CD4-positive, alpha-beta T cell (primary cell): ENCODE results near the gene ZNF677. TPM values are rescaled to one million over a fixed set of nuclear protein-coding genes. Genes with fewer than 3 reads are reported as not detected.
"Not testable (repeated sequence)": the region's sequence is repeated elsewhere in the genome, so short reads cannot be mapped to it uniquely, and the experiment has no call there.

Source experiments
- ATAC-seq: fragments of 200-7000 bp; cut with Tn5 transposase; one replicate; pipeline ENCODE4 v1.10.0; 2022; ENCODE audit warnings: mild to moderate bottlenecking; ENCODE audit not compliant: poor library complexity
- CTCF ChIA-PET: fragments of 350-600 bp; sonication (Branson Sonifier 250); formaldehyde crosslinking; loops from one replicate; lab custom pipeline; 2021; ENCODE audit warnings: antibody characterized with exemption, inconsistent platforms; lab: Charles Lee
- POLR2A ChIA-PET: fragments of 350-600 bp; sonication (Branson Sonifier 250); formaldehyde crosslinking; loops from one replicate; lab custom pipeline; 2021; ENCODE audit warnings: antibody characterized with exemption, inconsistent platforms; lab: Charles Lee
- DNase-seq, 14 experiments: peaks; one replicate each; pipeline ENCODE4 v3.0.0-alpha.2; 2013 to 2020; ENCODE audit warnings: mixed read lengths in 2 of 14
- H3K27ac ChIP-seq, 2 donors: one replicate each; pipeline versions ENCODE4 v1.5.1 to v1.7.0; 2013; ENCODE audit warnings: low read length in 2 of 2, low read depth in 1 of 2, mild to moderate bottlenecking in 1 of 2
- H3K27me3 ChIP-seq, 2 experiments: 1 replicate in 1 of 2; 2 replicates in 1 of 2; pipeline versions ENCODE4 v1.6.1 to v1.7.0; 2013; ENCODE audit warnings: low read length in 2 of 2, control low read depth in 1 of 2, mild to moderate bottlenecking in 1 of 2, moderate library complexity in 1 of 2; ENCODE audit not compliant: insufficient read depth in 2 of 2, control insufficient read depth in 1 of 2
- H3K36me3 ChIP-seq: one replicate; pipeline ENCODE4 v1.6.1; 2013; ENCODE audit warnings: low read length, control low read depth; ENCODE audit not compliant: insufficient read depth
- H3K4me1 ChIP-seq: one replicate; pipeline ENCODE4 v1.6.1; 2013; ENCODE audit warnings: low read length, control low read depth; ENCODE audit not compliant: insufficient read depth
- H3K4me3 ChIP-seq: one replicate; pipeline ENCODE4 v1.5.1; 2013; ENCODE audit warnings: mild to moderate bottlenecking, low read length, moderate library complexity
- H3K9me3 ChIP-seq, 2 experiments: 1 replicate in 1 of 2; 2 replicates in 1 of 2; pipeline versions ENCODE4 v1.6.1 to v1.7.0; 2013; ENCODE audit warnings: low read length in 2 of 2, mild to moderate bottlenecking in 2 of 2, control low read depth in 1 of 2, moderate library complexity in 1 of 2; ENCODE audit not compliant: control insufficient read depth in 1 of 2, insufficient read depth in 1 of 2
- H3K27ac Mint-ChIP-seq: one replicate; pipeline ENCODE4 v1.8.0; 2020; ENCODE audit warnings: mixed read lengths
- H3K27me3 Mint-ChIP-seq: one replicate; pipeline ENCODE4 v1.8.0; 2021; ENCODE audit warnings: mixed read lengths
- H3K36me3 Mint-ChIP-seq: one replicate; pipeline ENCODE4 v1.8.0; 2021; ENCODE audit warnings: low read depth, mixed read lengths
- H3K4me1 Mint-ChIP-seq: one replicate; pipeline ENCODE4 v1.8.0; 2021; ENCODE audit warnings: low read depth, mixed read lengths
- H3K4me3 Mint-ChIP-seq: one replicate; pipeline ENCODE4 v1.8.0; 2020; ENCODE audit warnings: mild to moderate bottlenecking, mixed read lengths
- H3K9me3 Mint-ChIP-seq: one replicate; pipeline ENCODE4 v1.8.0; 2020; ENCODE audit warnings: mixed read lengths
- intact Hi-C, 2 experiments: fragments of 100-400 bp; cut with DNase I in 1 of 2; cut with micrococcal nuclease in 1 of 2; formaldehyde crosslinking; loops; one replicate each; pipeline versions ENCODE4 v1.15.1 to v1.9.0; 2023 to 2025; cut with DNase I, micrococcal nuclease
- total RNA-seq, 174 experiments: library from RNA in 2 of 174; stranded (reverse) in 2 of 174; gene quantifications; one replicate each; pipeline ENCODE4 v1.2.3 and lab custom pipeline; 2021 to 2026
- TF ChIP-seq, protein P1 (sequence below): fragments of 200-600 bp; IDR thresholded peaks from one replicate; pipeline ENCODE4 v1.8.0; 2022; ENCODE audit warnings: antibody characterized with exemption, mild to moderate bottlenecking

The ZNF677 gene
- total RNA-seq, 2 experiments from 2014 or later: 5.2 to 6.4 TPM

DNA sequence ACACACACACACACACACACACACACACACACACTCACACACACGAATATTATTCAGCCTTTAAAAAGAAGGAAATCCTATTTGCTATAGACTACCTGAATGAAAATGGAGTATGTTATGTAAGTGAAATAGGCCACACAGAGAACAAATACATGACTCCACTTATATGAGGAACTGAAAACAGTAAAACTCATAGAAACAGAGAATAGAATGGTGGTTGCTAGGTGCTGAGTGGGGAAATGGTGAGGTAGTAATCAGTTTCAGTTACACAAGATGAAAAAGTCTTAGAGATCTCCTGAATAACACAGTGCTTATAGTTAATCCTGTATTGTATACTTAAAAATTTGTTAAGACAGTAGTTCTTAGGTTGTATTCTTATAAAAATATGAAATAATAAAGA is 8.2 kb downstream of the ZNF677 start:
- peaks cover 23% of the 10 kb centered on the region for H3K36me3 ChIP-seq
- H3K9me3 ChIP-seq: peaks cover 26 to 69% of the 10 kb centered on the region in 2 experiments
- H3K9me3 Mint-ChIP-seq: peaks cover 25% of the 10 kb centered on the region
- H3K4me3 ChIP-seq: no peak overlapping the region
- H3K27ac ChIP-seq: no peak overlapping the region
- H3K4me1 ChIP-seq: no peaks in the 10 kb centered on the region
- intact Hi-C loops: no loop called here
- CTCF ChIA-PET: interaction anchor here (0.8 kb wide), 1 partner anchor 120 kb away, joined by 3 read pairs; no protein-coding TSS in a partner anchor
- ATAC-seq: no peak
- TF ChIP-seq, protein P1, sequence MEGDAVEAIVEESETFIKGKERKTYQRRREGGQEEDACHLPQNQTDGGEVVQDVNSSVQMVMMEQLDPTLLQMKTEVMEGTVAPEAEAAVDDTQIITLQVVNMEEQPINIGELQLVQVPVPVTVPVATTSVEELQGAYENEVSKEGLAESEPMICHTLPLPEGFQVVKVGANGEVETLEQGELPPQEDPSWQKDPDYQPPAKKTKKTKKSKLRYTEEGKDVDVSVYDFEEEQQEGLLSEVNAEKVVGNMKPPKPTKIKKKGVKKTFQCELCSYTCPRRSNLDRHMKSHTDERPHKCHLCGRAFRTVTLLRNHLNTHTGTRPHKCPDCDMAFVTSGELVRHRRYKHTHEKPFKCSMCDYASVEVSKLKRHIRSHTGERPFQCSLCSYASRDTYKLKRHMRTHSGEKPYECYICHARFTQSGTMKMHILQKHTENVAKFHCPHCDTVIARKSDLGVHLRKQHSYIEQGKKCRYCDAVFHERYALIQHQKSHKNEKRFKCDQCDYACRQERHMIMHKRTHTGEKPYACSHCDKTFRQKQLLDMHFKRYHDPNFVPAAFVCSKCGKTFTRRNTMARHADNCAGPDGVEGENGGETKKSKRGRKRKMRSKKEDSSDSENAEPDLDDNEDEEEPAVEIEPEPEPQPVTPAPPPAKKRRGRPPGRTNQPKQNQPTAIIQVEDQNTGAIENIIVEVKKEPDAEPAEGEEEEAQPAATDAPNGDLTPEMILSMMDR: no peak
- no peaks in the 10 kb centered on the region for H3K27me3 Mint-ChIP-seq
- DNase-seq: no peak
- H3K27me3 ChIP-seq: no peaks in the 10 kb centered on the region
- H3K27ac Mint-ChIP-seq: no peak overlapping the region
- no peaks in the 10 kb centered on the region for H3K4me1 Mint-ChIP-seq
- H3K36me3 Mint-ChIP-seq: peaks cover 94% of the 10 kb centered on the region
- no peak overlapping the region for H3K4me3 Mint-ChIP-seq
- POLR2A ChIA-PET: no interaction called here

DNA sequence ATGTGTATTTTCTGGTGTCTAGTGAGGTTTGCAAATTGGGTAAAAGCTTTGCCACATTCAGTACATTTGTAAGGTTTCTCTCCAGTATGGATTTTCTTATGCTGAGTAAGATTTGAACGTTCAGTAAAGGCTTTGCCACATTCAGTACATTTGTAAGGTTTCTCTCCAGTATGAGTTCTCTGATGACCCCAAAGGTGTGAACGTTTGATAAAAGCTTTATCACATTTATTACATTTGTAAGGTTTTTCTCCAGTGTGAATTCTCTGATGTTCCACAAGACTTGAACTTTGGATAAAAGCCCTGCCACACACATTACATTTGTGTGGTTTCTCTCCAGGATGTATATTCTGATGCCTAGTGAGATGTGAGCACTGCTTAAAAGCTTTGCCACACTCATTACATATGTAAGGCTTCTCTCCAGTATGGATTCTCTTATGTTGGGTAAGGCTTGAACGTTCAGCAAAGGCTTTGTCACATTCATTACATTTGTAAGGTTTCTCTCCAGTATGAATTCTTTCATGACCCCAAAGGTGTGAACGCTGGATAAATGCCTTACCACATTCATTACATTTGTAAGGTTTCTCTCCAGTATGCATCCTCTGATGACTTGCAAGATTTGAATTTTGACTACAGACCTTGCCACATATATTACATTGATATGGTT is 17.4 kb downstream of the ZNF677 start:
- H3K36me3 ChIP-seq: peaks cover 2% of the 10 kb centered on the region
- H3K36me3 Mint-ChIP-seq: peaks cover 86% of the 10 kb centered on the region
- intact Hi-C loops: no loop called here
- H3K9me3 Mint-ChIP-seq: peaks cover 27% of the 10 kb centered on the region
- ATAC-seq: no peak
- peaks cover 43 to 95% of the 10 kb centered on the region in 2 experiments for H3K9me3 ChIP-seq
- no peak for DNase-seq
- no peaks in the 10 kb centered on the region for H3K27me3 Mint-ChIP-seq
- H3K4me1 ChIP-seq: no peaks in the 10 kb centered on the region
- H3K27ac Mint-ChIP-seq: no peak overlapping the region
- no peaks in the 10 kb centered on the region for H3K27me3 ChIP-seq
- no peak overlapping the region for H3K4me3 ChIP-seq
- CTCF ChIA-PET: no interaction called here
- H3K4me1 Mint-ChIP-seq: no peaks in the 10 kb centered on the region
- TF ChIP-seq, protein P1: no peak
- POLR2A ChIA-PET: no interaction called here
- H3K4me3 Mint-ChIP-seq: no peak overlapping the region
- H3K27ac ChIP-seq: no peak overlapping the region

DNA sequence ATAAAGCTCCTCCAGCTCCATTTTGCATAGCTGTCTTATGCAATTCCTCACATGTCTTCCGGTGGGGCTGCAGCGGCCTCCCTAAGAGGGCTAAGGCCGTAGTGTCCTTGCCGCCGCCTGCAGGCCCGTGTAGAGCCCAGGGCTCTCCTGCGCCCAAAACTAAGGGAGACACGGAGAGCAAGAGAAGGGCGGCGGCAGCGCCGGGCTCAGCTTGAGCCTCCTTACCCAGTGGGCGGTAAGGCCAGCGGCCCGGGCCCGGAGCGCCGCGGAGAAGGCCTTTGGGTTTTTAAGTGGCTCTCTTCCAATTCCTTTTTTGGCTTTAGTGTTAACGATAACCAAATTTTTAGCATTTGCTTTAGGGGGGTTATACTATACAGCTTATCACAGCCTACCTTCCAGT is 30.1 kb downstream of the ZNF677 start:
- Mint-ChIP-seq H3K4me3 (no peak overlapping the region), H3K9me3 (peaks cover 20% of the 10 kb centered on the region), H3K36me3 (peaks cover 61% of the 10 kb centered on the region), H3K27ac (no peak overlapping the region), H3K27me3 (no peaks in the 10 kb centered on the region), H3K4me1 (no peaks in the 10 kb centered on the region)
- DNase-seq (no peak), ATAC-seq (no peak)
- Histone ChIP-seq H3K27ac (no peak overlapping the region), H3K27me3 (no peaks in the 10 kb centered on the region), H3K4me3 (no peak overlapping the region), H3K9me3 (peaks cover 61 to 62% of the 10 kb centered on the region in 2 experiments), H3K36me3 (no peaks in the 10 kb centered on the region), H3K4me1 (no peaks in the 10 kb centered on the region)
- intact Hi-C loops: no loop called here
- CTCF ChIA-PET: no interaction called here
- TF ChIP-seq, protein P1: no peak
- POLR2A ChIA-PET: no interaction called here

DNA sequence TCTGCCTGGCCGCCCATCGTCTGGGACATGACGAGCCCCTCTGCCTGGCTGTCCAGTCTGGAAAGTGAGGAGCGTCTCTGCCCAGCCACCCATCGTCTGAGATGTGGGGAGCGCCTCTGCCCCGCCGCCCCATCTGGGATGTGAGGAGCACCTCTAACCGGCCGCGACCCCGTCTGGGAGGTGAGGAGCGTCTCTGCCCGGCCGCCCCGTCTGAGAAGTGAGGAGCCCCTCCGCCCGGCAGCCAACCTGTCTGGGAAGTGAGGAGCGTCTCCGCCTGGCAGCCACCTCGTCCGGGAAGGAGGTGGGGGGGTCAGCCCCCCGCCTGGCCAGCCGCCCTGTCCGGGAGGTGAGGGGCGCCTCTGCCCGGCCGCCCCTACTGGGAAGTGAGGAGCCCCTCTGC is 32.0 kb downstream of the ZNF677 start:
- intact Hi-C loops, H3K27me3 ChIP-seq, ATAC-seq, POLR2A ChIA-PET, CTCF ChIA-PET, H3K4me3 ChIP-seq, H3K27ac Mint-ChIP-seq, DNase-seq, H3K27ac ChIP-seq, H3K36me3 ChIP-seq, H3K4me1 ChIP-seq, H3K27me3 Mint-ChIP-seq, H3K4me3 Mint-ChIP-seq, H3K4me1 Mint-ChIP-seq: not testable (repeated sequence)
- H3K9me3 Mint-ChIP-seq: peaks cover 26% of the 10 kb centered on the region
- peaks cover 57 to 63% of the 10 kb centered on the region in 2 experiments for H3K9me3 ChIP-seq
- H3K36me3 Mint-ChIP-seq: peaks cover 61% of the 10 kb centered on the region
